Measurements from ENCODE around the gene ADSS1. TPM values are rescaled to one million over a fixed set of nuclear protein-coding genes. Genes with fewer than 3 reads are reported as not detected.
A peak's percentile ranks its signal among the peaks of the same experiment; 100 is the strongest.

ADSS1 gene
- polyA plus RNA-seq, 2 donors, result 5.8 to 10.2 TPM

DNA sequence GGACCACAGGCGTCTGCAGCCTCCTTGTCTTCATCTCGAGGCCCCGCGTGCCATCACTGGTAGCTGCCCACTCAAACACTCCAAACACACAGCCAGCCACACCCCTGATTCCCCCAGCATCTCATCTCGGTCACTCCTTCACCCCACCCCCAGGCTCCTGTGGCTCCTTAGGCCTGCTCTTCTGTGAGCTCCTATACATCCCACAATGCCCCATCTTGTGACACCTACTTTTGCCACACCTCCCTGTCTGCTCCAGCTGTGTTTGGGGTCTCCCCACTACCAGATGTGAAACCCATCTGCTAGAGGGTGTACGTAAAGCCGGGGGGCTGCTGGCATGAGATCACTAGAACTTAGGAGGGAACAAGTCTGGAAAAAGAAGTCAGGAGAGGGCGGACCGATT lies 67.4 kb downstream of the ADSS1 start:
- Histone ChIP-seq H3K27ac (ENCODE audit: low read depth in 2 of 2, low read length in 1 of 2) (no peak overlapping the region), H3K4me1 (ENCODE audit: control insufficient read depth in 2 of 2, insufficient read depth in 2 of 2, low read length in 1 of 2) (peaks cover 18 to 49% of the 10 kb centered on the region in 2 donors), H3K27me3 (ENCODE audit: control insufficient read depth in 1 of 2, insufficient read depth in 2 of 2, low read length in 2 of 2) (no peaks in the 10 kb centered on the region), H3K4me3 (ENCODE audit: low read depth in 1 of 2, low read length in 2 of 2) (no peak overlapping the region), H3K36me3 (ENCODE audit: control insufficient read depth in 2 of 2, insufficient read depth in 2 of 2, low read length in 1 of 2) (peaks cover 0 to 37% of the 10 kb centered on the region in 2 donors), H3K9me3 (ENCODE audit: control insufficient read depth in 2 of 2, insufficient read depth in 1 of 2, low read depth in 1 of 2, low read length in 1 of 2) (no peaks in the 10 kb centered on the region)
- 87 to 94% methylated on average over 7 to 9 of the region's 9 CpGs for WGBS, 2 donors

DNA sequence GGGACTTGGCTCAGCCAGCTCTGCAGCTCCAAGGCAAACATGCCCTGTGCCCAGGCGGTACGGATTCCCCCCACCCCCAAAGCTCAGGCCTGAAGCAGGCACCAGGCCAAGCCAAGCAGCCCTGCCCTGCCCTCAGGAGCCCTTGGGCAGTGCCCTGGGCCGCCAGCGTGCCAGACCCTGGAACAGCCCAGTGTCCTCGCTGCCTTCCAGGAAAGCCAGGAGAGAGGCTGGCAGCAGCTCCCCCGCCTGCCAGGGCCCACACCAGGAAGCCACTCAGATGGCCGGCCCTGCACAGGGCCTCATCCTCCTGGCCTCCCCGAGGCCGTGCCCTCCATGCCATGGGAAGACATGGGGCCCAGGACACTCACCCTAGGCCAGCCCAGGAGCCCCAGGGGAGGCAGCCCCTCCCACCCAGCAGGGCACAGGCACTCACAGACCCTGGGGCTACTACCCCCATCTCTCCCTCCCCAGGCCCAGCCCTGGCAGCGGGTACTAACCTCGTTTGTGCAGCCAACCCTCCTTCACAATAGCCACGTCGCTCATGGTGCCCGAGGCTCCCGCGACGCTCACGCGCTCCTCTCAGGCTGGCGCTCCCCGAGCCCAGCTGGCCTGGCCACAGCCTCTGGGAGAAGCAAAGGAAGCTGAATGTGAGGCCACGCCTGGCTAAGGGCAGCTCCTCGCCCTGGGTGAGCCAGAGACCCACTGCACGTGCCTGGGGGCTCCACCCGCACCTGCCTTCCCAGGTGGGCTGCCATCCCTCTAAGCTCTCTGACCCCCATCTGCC lies 68.3 kb downstream of the ADSS1 start:
- H3K27me3 ChIP-seq (ENCODE audit: control insufficient read depth in 1 of 2, insufficient read depth in 2 of 2, low read length in 2 of 2), result no peaks in the 10 kb centered on the region
- WGBS, 2 donors, result 59 to 63% methylated on average over 24 to 25 of the region's 25 CpGs
- H3K9me3 ChIP-seq (ENCODE audit: control insufficient read depth in 2 of 2, insufficient read depth in 1 of 2, low read depth in 1 of 2, low read length in 1 of 2), result no peaks in the 10 kb centered on the region
- no peak overlapping the region for H3K4me3 ChIP-seq (ENCODE audit: low read depth in 1 of 2, low read length in 2 of 2)
- peaks cover 15 to 45% of the 10 kb centered on the region in 2 donors for H3K4me1 ChIP-seq (ENCODE audit: control insufficient read depth in 2 of 2, insufficient read depth in 2 of 2, low read length in 1 of 2)
- H3K36me3 ChIP-seq (ENCODE audit: control insufficient read depth in 2 of 2, insufficient read depth in 2 of 2, low read length in 1 of 2), result peaks cover 0 to 37% of the 10 kb centered on the region in 2 donors
- H3K27ac ChIP-seq (ENCODE audit: low read depth in 2 of 2, low read length in 1 of 2), result no peak overlapping the region

DNA sequence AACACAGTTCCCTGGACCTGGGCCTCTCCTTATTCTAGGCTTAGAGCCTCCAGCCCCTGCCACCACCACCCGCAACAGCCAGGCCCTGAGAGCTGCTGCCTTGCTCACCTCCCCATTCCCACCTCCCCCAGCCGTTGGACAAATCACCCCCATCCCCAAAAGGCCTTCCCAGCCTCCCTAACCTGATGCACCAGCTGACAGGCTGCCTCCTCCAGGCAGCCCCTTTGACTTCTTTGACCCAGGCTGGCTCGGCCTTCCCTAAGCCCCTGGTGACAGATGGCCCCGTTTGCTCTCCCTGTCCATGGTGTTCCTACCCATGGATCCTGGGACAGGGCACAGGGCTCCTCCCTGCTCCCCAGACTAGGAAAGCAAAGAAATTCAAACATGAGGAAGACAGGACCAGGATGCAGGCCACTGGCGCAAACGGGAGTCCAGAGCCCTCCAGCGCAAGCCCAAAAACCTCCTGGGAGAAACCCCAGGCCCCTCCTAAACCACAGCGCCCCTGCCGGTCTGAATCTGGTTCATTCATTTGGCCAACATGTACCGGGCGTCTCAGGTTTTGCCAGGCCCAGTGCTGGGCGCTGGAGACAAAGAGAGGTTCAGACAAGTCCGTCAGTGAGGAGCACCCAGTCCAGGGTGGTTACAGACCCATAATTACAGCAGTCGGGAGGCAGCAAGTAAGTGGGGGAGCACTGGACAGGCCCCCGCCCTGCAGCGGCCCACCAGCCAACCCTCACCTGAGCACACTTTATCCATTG lies 69.1 kb downstream of the ADSS1 start:
- 78 to 82% methylated on average over 16 of the region's 16 CpGs for WGBS, 2 donors
- peaks cover 0 to 35% of the 10 kb centered on the region in 2 donors for H3K36me3 ChIP-seq (ENCODE audit: control insufficient read depth in 2 of 2, insufficient read depth in 2 of 2, low read length in 1 of 2)
- no peak overlapping the region for H3K27ac ChIP-seq (ENCODE audit: low read depth in 2 of 2, low read length in 1 of 2)
- peaks cover 14 to 41% of the 10 kb centered on the region in 2 donors for H3K4me1 ChIP-seq (ENCODE audit: control insufficient read depth in 2 of 2, insufficient read depth in 2 of 2, low read length in 1 of 2)
- H3K4me3 ChIP-seq (ENCODE audit: low read depth in 1 of 2, low read length in 2 of 2), result peak overlapping the region in 1 of 2 donors; percentile 82
- no peaks in the 10 kb centered on the region for H3K27me3 ChIP-seq (ENCODE audit: control insufficient read depth in 1 of 2, insufficient read depth in 2 of 2, low read length in 2 of 2)
- no peaks in the 10 kb centered on the region for H3K9me3 ChIP-seq (ENCODE audit: control insufficient read depth in 2 of 2, insufficient read depth in 1 of 2, low read depth in 1 of 2, low read length in 1 of 2)

DNA sequence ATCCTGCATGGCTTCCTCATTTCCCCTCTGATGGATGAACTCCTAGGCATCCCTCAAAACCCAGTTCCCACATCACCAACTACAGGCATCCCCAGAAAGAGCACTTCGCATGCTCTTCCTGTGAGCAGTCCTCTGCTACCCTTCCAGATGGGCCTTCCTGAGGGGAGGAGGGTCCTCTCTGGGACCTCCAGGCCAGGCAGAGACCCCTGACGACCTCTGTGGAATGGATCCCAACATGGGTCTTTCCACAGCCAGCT lies 69.6 kb downstream of the ADSS1 start:
- Histone ChIP-seq H3K27me3 (ENCODE audit: control insufficient read depth in 1 of 2, insufficient read depth in 2 of 2, low read length in 2 of 2) (no peaks in the 10 kb centered on the region), H3K4me1 (ENCODE audit: control insufficient read depth in 2 of 2, insufficient read depth in 2 of 2, low read length in 1 of 2) (peaks cover 13 to 41% of the 10 kb centered on the region in 2 donors), H3K4me3 (ENCODE audit: low read depth in 1 of 2, low read length in 2 of 2) (peak overlapping the region in 1 of 2 donors; percentile 82), H3K9me3 (ENCODE audit: control insufficient read depth in 2 of 2, insufficient read depth in 1 of 2, low read depth in 1 of 2, low read length in 1 of 2) (no peaks in the 10 kb centered on the region), H3K27ac (ENCODE audit: low read depth in 2 of 2, low read length in 1 of 2) (no peak overlapping the region), H3K36me3 (ENCODE audit: control insufficient read depth in 2 of 2, insufficient read depth in 2 of 2, low read length in 1 of 2) (peaks cover 0 to 33% of the 10 kb centered on the region in 2 donors)
- 74 to 77% methylated on average over 2 of the region's 2 CpGs for whole genome bisulfite sequencing, 2 donors

- Histone ChIP-seq H3K9me3 (ENCODE audit: control insufficient read depth in 2 of 2, insufficient read depth in 1 of 2, low read depth in 1 of 2, low read length in 1 of 2) (no peaks in the 10 kb centered on the region), H3K4me3 (ENCODE audit: low read depth in 1 of 2, low read length in 2 of 2) (peak overlapping the region; percentile 66 to 82), H3K27ac (ENCODE audit: low read depth in 2 of 2, low read length in 1 of 2) (peak overlapping the region in 1 of 2 donors; percentile 23), H3K27me3 (ENCODE audit: control insufficient read depth in 1 of 2, insufficient read depth in 2 of 2, low read length in 2 of 2) (no peaks in the 10 kb centered on the region), H3K4me1 (ENCODE audit: control insufficient read depth in 2 of 2, insufficient read depth in 2 of 2, low read length in 1 of 2) (peaks cover 12 to 41% of the 10 kb centered on the region in 2 donors), H3K36me3 (ENCODE audit: control insufficient read depth in 2 of 2, insufficient read depth in 2 of 2, low read length in 1 of 2) (peaks cover 0 to 28% of the 10 kb centered on the region in 2 donors)
- 6 to 8% methylated on average over 14 to 15 of the region's 15 CpGs for WGBS, 2 donors
Observed at GRCh38 chr14:104794099-104794498, 70.1 kb downstream of the ADSS1 start.

- Histone ChIP-seq H3K9me3 (ENCODE audit: control insufficient read depth in 2 of 2, insufficient read depth in 1 of 2, low read depth in 1 of 2, low read length in 1 of 2) (no peaks in the 10 kb centered on the region), H3K4me3 (ENCODE audit: low read depth in 1 of 2, low read length in 2 of 2) (peak overlapping the region; percentile 66 to 82), H3K27me3 (ENCODE audit: control insufficient read depth in 1 of 2, insufficient read depth in 2 of 2, low read length in 2 of 2) (no peaks in the 10 kb centered on the region), H3K4me1 (ENCODE audit: control insufficient read depth in 2 of 2, insufficient read depth in 2 of 2, low read length in 1 of 2) (peaks cover 12 to 41% of the 10 kb centered on the region in 2 donors), H3K27ac (ENCODE audit: low read depth in 2 of 2, low read length in 1 of 2) (peak overlapping the region; percentile 36 to 81), H3K36me3 (ENCODE audit: control insufficient read depth in 2 of 2, insufficient read depth in 2 of 2, low read length in 1 of 2) (peaks cover 0 to 27% of the 10 kb centered on the region in 2 donors)
- 3 to 6% methylated on average over 16 of the region's 16 CpGs for WGBS, 2 donors
Observed at GRCh38 chr14:104794631-104794992, 70.6 kb downstream of the ADSS1 start.

DNA sequence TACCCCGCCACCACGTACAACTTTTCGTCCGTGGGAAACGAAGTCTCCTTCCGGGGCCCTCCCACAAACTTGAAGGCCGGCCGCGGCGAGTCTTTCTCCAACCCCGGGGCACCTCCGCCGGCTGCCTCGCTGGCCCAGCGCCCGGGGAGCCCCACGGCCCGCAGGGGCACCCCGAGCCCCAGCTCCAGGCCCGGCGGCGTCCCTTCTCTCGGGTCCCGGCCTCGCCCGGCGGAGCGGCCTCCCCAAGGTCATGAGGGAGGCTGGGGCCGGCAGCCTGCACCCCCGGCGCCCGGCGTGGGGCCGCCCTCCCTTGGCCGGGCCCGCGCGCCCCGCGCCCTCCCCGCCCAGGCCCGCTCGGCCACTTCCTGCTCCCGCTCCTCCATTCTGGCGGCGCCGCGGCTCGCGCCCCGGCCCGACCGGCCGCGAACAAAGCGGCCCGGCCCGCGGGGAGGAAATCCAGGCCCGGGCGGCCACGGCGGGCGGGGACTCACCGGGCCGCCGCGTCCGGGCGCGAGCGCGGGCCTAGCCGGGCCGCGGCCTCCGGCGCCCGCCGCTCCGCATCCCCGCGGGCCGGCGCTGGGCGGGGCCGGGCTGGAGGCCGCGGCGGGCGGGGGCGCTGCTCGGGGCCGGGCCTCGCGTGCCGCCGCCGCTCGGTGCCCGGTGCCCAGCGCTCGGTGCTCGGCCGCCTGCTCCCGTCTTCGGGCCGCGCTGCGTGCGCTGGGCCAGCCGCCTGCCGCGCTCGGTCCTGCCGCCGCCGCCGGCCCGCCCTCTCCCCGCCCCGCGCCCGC lies 71.2 kb downstream of the ADSS1 start, which contains the start of gene AKT1:
AKT1 (minus strand) TSS at position 756 of the 788 bp plus-strand sequence. CDS start 3,105 bp downstream, outside the sequence.
- 1% methylated on average over 30 to 123 of the region's 124 CpGs for WGBS, 2 donors
- H3K4me3 ChIP-seq (ENCODE audit: low read depth in 1 of 2, low read length in 2 of 2), result peak within 1 kb of the TSS; percentile 66 to 82
- H3K4me1 ChIP-seq (ENCODE audit: control insufficient read depth in 2 of 2, insufficient read depth in 2 of 2, low read length in 1 of 2), result peaks cover 12 to 43% of the 10 kb centered on the region in 2 donors
- H3K9me3 ChIP-seq (ENCODE audit: control insufficient read depth in 2 of 2, insufficient read depth in 1 of 2, low read depth in 1 of 2, low read length in 1 of 2), result no peaks in the 10 kb centered on the region
- H3K27me3 ChIP-seq (ENCODE audit: control insufficient read depth in 1 of 2, insufficient read depth in 2 of 2, low read length in 2 of 2), result no peaks in the 10 kb centered on the region
- peaks cover 0 to 23% of the 10 kb centered on the region in 2 donors for H3K36me3 ChIP-seq (ENCODE audit: control insufficient read depth in 2 of 2, insufficient read depth in 2 of 2, low read length in 1 of 2)
- H3K27ac ChIP-seq (ENCODE audit: low read depth in 2 of 2, low read length in 1 of 2), result peak within 1 kb of the TSS; percentile 90 to 93

DNA sequence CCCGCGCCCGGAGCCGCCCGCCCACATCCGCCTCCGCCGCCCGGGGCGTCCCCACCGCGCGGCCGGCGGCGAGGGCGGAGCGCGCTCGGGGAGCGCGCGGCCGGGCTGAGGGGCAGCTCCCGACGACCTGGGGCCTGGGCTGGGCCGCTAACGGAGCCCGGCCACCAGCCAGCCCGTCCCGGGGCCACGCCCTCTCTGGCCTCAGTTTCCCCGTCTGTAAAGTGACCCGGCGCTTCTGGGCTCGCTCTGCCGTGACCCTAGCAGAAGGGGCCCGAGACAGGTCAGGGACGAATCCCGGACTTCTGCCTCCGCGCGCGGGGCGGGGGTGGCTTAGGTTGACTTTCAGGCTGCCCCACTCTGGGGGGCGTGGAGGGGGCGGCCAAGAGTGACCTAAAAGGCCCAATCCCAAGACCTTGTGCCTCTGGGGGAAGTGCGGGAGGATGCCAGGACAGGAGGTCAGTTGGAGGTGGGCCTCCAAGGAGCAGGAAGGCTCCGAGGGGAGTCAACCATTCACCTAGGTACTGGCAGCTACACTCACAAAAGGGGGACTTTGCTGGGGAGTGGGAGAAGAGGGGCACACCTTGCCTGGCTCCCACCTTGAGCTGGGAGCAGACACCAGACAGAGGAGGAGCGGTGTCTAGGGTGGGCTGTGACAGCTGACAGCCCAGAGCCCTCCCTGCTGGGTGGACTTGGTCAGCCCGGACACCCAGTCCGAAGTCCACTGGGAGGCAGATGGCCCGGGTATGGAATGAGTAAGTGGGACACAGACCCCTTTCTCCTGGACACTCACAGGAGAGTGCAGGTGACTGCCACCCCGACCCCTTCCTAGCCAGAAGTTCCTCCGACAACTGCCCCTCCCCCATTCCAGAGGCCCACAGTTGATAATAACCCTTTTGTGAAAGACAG lies 72.0 kb downstream of the ADSS1 start:
- H3K9me3 ChIP-seq (ENCODE audit: control insufficient read depth in 2 of 2, insufficient read depth in 1 of 2, low read depth in 1 of 2, low read length in 1 of 2), result no peaks in the 10 kb centered on the region
- H3K4me1 ChIP-seq (ENCODE audit: control insufficient read depth in 2 of 2, insufficient read depth in 2 of 2, low read length in 1 of 2), result peaks cover 12 to 36% of the 10 kb centered on the region in 2 donors
- H3K27ac ChIP-seq (ENCODE audit: low read depth in 2 of 2, low read length in 1 of 2), result peak overlapping the region; percentile 90 to 93
- peak overlapping the region; percentile 51 to 82 for H3K4me3 ChIP-seq (ENCODE audit: low read depth in 1 of 2, low read length in 2 of 2)
- WGBS, 2 donors, result 9 to 10% methylated on average over 51 to 55 of the region's 55 CpGs
- H3K27me3 ChIP-seq (ENCODE audit: control insufficient read depth in 1 of 2, insufficient read depth in 2 of 2, low read length in 2 of 2), result no peaks in the 10 kb centered on the region
- H3K36me3 ChIP-seq (ENCODE audit: control insufficient read depth in 2 of 2, insufficient read depth in 2 of 2, low read length in 1 of 2), result peaks cover 0 to 15% of the 10 kb centered on the region in 2 donors

Measured in esophagus (tissue), 2 donors.